ENCODE data around the gene ARHGAP45. TPM values are rescaled to one million over a fixed set of nuclear protein-coding genes. Genes with fewer than 3 reads are reported as not detected.

The ARHGAP45 gene
- total and polyA plus RNA-seq, 4 donors: 5.1 to 17.4 (median 12.1) TPM

DNA sequence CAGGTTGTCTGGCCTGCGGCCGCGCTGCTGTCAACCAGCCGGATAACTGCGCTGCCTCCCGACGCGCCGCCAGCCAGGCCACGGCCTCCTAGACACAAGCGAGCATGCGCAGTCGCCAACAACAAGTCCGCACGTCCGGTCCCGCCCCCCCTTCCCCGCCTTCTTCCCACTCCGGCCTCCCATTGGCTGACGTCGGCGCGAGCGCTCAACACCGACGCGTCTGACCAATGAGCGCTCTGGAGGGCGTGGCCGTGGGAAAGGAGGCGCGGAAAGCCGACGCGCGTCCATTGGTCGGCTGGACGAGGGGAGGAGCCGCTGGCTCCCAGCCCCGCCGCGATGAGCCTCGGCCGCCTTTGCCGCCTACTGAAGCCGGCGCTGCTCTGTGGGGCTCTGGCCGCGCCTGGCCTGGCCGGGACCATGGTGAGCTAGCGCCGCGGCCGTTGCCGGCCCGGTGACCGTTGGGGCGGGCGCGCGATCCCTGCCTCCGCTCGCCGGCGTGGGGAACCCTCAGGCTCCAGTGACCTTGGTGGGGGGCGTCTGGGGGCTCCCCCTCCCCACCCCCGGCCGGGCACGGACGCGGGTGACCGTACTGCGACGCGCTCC is 36.8 kb downstream of the ARHGAP45 start, which contains the start of gene GPX4:
TSS of gene GPX4 (plus strand) at position 287 of the 603 bp plus-strand sequence. CDS start at position 337, 50 bp downstream.
- Histone ChIP-seq H3K36me3 (ENCODE audit: control insufficient read depth, insufficient read depth, low read length) (peaks cover 39% of the 10 kb centered on the region), H3K27me3 (ENCODE audit: control insufficient read depth, insufficient read depth, low read length) (no peaks in the 10 kb centered on the region), H3K4me3 (ENCODE audit: low read depth, low read length) (peak within 1 kb of the TSS; percentile 72), H3K4me1 (ENCODE audit: control insufficient read depth, insufficient read depth, low read length) (peaks cover 46% of the 10 kb centered on the region), H3K27ac (ENCODE audit: low read depth, low read length) (peak within 1 kb of the TSS; percentile 88), H3K9me3 (ENCODE audit: control insufficient read depth, insufficient read depth, low read length) (no peaks in the 10 kb centered on the region)
- WGBS (ENCODE audit: insufficient coverage): under 1% methylated on average over 75 of the region's 75 CpGs
- DNase-seq (ENCODE audit: low read depth in 4 of 6, low spot score in 6 of 6): peak; percentile 95 to 100 (median 100)

DNA sequence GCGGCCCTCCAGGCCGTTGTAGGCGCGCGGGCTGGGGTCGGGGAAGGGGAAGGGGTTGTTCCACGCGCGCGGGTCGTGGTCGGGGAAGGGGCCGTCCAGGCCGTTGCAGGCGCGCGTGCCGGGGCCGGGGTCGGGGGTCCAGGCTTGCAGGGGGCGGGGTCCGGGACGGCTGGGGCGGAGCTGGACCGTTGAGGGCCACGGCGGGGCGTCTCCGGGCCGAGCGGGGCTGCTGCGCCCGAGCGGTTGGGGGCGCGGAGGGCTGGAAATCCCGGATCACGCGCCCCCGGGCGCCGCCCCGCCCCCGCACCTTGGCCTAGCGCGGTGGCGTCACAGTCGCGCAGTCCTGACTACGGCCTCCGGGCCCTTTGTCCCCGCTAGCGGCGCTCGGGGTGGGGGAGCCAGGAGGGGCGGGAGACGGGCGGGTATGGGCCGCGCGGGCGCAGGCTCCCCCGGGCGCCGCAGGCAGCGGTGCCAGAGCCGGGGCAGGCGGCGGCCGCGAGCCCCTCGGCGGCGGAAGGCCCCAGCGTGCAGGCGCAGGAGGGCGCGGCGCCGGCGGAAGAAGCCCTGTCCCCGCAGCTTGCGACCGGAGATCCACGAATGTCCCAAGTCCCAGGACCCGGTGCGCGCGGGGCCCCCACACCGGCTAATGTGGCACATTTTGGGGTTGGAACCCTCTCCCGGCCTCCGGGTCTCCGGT is 37.5 kb downstream of the ARHGAP45 start:
- DNase-seq (ENCODE audit: low read depth in 4 of 6, low spot score in 6 of 6): peak in 4 of 6 donors; percentile 59 to 89 (median 72)
- WGBS (ENCODE audit: insufficient coverage): under 1% methylated on average over 93 of the region's 93 CpGs
- Histone ChIP-seq H3K4me1 (ENCODE audit: control insufficient read depth, insufficient read depth, low read length) (peaks cover 46% of the 10 kb centered on the region), H3K4me3 (ENCODE audit: low read depth, low read length) (peak overlapping the region; percentile 72), H3K27ac (ENCODE audit: low read depth, low read length) (peak overlapping the region; percentile 88), H3K36me3 (ENCODE audit: control insufficient read depth, insufficient read depth, low read length) (peaks cover 46% of the 10 kb centered on the region), H3K27me3 (ENCODE audit: control insufficient read depth, insufficient read depth, low read length) (no peaks in the 10 kb centered on the region), H3K9me3 (ENCODE audit: control insufficient read depth, insufficient read depth, low read length) (no peaks in the 10 kb centered on the region)

DNA sequence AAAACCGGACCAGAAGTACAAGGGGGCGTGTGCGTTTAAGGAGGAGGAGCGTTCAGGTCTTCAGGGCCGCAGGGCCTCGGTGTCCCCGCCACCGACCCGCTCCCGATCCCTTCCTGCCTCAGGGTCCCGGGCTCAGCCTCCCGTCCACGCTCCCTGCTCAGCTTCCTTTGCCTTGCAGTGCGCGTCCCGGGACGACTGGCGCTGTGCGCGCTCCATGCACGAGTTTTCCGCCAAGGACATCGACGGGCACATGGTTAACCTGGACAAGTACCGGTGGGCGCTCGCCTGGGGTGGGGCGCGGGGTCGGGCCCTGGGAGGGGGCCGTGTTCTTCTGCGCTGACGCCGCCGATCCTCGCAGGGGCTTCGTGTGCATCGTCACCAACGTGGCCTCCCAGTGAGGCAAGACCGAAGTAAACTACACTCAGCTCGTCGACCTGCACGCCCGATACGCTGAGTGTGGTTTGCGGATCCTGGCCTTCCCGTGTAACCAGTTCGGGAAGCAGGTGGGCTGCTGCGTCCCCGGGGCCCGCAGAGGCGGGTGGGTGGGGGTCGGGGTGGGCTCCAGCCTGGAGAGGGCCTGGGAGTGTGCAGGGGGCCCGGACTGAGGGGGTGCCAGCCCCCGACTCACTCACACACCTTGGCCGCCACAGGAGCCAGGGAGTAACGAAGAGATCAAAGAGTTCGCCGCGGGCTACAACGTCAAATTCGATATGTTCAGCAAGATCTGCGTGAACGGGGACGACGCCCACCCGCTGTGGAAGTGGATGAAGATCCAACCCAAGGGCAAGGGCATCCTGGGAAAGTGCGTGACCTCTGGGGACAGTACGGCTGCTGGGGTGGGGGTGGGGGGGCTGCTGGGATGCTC is 38.3 kb downstream of the ARHGAP45 start:
- 21% methylated on average over 64 of the region's 69 CpGs for WGBS (ENCODE audit: insufficient coverage)
- no peaks in the 10 kb centered on the region for H3K9me3 ChIP-seq (ENCODE audit: control insufficient read depth, insufficient read depth, low read length)
- H3K4me3 ChIP-seq (ENCODE audit: low read depth, low read length): peak overlapping the region; percentile 72
- DNase-seq (ENCODE audit: low read depth in 4 of 6, low spot score in 6 of 6): peak in 2 of 6 donors; percentile 56 to 63
- peaks cover 46% of the 10 kb centered on the region for H3K4me1 ChIP-seq (ENCODE audit: control insufficient read depth, insufficient read depth, low read length)
- peak overlapping the region; percentile 88 for H3K27ac ChIP-seq (ENCODE audit: low read depth, low read length)
- H3K27me3 ChIP-seq (ENCODE audit: control insufficient read depth, insufficient read depth, low read length): no peaks in the 10 kb centered on the region
- H3K36me3 ChIP-seq (ENCODE audit: control insufficient read depth, insufficient read depth, low read length): peaks cover 53% of the 10 kb centered on the region

DNA sequence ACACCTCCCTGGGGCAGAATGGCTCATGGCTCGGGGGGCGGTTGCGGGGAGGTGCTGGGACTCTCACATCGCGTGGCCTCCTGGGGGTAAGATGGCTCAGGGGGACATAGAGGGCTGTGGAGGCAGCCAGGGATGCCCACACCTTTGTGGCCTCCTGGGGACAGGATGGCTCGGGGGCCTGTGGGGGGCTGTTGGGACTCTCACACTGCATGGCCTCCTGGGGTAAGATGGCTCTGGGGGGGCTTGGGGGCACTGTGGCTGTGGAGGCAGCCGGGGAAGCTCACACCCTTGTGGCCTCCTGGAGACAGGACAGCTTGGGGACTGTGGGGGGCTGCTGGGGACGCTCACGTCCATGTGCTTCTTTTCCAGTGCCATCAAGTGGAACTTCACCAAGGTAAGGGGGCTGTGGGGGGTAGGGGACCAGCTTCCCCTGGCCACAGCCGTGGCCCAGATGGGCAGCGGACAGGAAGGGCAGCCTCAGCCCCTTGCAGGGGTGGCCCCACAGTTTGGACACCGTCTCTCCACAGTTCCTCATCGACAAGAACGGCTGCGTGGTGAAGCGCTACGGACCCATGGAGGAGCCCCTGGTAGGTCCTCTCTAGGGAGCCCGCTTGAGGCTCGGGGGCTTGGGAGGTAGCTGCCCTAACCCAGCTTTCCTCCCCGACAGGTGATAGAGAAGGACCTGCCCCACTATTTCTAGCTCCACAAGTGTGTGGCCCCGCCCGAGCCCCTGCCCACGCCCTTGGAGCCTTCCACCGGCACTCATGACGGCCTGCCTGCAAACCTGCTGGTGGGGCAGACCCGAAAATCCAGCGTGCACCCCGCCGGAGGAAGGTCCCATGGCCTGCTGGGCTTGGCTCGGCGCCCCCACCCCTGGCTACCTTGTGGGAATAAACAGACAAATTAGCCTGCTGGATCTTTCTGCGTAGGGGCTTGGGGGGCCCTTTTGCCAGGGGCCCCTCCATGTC is 39.2 kb downstream of the ARHGAP45 start:
- H3K27ac ChIP-seq (ENCODE audit: low read depth, low read length): no peak overlapping the region
- peaks cover 45% of the 10 kb centered on the region for H3K4me1 ChIP-seq (ENCODE audit: control insufficient read depth, insufficient read depth, low read length)
- H3K9me3 ChIP-seq (ENCODE audit: control insufficient read depth, insufficient read depth, low read length): no peaks in the 10 kb centered on the region
- H3K36me3 ChIP-seq (ENCODE audit: control insufficient read depth, insufficient read depth, low read length): peaks cover 63% of the 10 kb centered on the region
- no peak for DNase-seq (ENCODE audit: low read depth in 4 of 6, low spot score in 6 of 6)
- no peak overlapping the region for H3K4me3 ChIP-seq (ENCODE audit: low read depth, low read length)
- 92% methylated on average over 32 of the region's 32 CpGs for WGBS (ENCODE audit: insufficient coverage)
- no peaks in the 10 kb centered on the region for H3K27me3 ChIP-seq (ENCODE audit: control insufficient read depth, insufficient read depth, low read length)

DNA sequence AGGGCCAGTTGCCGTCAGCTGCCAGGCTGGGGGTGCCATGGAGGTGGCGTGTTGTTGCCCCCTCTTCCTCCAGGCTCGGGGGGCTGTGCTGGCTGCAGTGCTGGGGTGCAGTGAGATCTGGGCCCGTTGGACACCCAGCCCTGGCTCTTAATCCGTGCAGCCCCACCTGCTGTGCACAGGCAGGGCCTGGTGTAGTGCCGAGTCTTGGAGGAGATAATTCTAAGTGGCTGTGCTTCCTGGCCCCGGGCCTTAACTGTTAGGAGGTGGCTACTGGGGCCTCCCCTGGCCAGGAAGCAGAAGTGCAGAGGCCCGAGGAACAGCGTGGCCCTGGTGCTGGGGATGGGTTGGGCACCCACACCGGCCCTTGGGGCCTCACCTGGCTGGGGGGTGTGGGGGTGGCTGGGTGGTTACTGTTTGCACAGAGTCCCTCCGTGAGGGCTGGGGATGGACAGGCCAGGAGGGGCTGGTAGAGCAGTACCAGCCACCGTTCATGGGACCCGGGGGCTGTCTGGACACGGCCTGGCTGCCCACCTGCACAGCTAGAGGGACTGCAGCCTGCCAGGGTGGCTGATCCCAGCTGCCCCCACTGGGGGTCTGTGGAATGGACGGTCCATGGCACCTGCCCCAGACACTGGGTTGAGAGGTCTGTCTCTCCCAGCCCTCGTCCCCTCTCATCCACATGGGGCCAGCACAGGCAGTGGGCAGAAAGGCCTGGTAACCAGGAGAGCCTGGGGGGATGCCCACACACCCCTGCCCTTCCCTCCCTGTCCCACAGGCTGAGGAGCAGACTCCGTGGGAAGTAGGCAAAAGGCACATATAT is 40.1 kb downstream of the ARHGAP45 start:
- H3K9me3 ChIP-seq (ENCODE audit: control insufficient read depth, insufficient read depth, low read length): no peaks in the 10 kb centered on the region
- no peak overlapping the region for H3K27ac ChIP-seq (ENCODE audit: low read depth, low read length)
- no peak overlapping the region for H3K4me3 ChIP-seq (ENCODE audit: low read depth, low read length)
- DNase-seq (ENCODE audit: low read depth in 4 of 6, low spot score in 6 of 6): no peak
- WGBS (ENCODE audit: insufficient coverage): 84% methylated on average over 16 of the region's 17 CpGs
- H3K36me3 ChIP-seq (ENCODE audit: control insufficient read depth, insufficient read depth, low read length): peaks cover 71% of the 10 kb centered on the region
- no peaks in the 10 kb centered on the region for H3K27me3 ChIP-seq (ENCODE audit: control insufficient read depth, insufficient read depth, low read length)
- H3K4me1 ChIP-seq (ENCODE audit: control insufficient read depth, insufficient read depth, low read length): peaks cover 36% of the 10 kb centered on the region

DNA sequence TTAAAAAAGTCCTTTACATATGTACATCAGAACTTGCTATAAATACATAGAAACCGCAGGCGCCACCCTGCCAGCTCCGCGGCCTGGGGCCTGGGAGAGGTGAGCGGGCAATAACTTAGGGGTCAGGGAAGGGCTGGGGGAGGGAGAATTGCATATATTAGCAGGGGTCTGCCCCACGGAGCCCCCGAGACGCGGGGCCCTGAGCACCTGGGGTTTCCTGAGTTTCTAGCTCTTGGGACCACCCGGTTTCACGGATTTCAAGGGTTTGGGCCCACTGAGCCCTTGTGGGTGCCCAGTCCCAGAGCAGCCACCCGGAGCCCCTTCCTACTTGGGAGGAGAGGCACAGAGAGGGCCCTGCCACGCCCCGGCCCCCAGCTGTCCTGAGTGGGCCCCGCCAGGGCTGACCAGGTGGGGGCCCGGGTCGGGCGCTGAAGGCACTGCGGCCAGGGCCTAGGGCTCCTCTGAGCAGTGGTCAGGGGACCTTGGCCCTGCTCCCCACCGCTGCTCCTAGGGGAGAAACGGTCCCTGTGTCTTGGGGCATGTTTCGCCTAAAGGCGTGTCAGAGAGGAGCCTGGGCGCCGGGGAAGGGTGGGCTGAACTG is 40.8 kb downstream of the ARHGAP45 start:
- WGBS (ENCODE audit: insufficient coverage): 94% methylated on average over 23 of the region's 25 CpGs
- Histone ChIP-seq H3K9me3 (ENCODE audit: control insufficient read depth, insufficient read depth, low read length) (no peaks in the 10 kb centered on the region), H3K4me3 (ENCODE audit: low read depth, low read length) (no peak overlapping the region), H3K27me3 (ENCODE audit: control insufficient read depth, insufficient read depth, low read length) (no peaks in the 10 kb centered on the region), H3K4me1 (ENCODE audit: control insufficient read depth, insufficient read depth, low read length) (peaks cover 31% of the 10 kb centered on the region), H3K36me3 (ENCODE audit: control insufficient read depth, insufficient read depth, low read length) (peaks cover 78% of the 10 kb centered on the region), H3K27ac (ENCODE audit: low read depth, low read length) (no peak overlapping the region)
- no peak for DNase-seq (ENCODE audit: low read depth in 4 of 6, low spot score in 6 of 6)

DNA sequence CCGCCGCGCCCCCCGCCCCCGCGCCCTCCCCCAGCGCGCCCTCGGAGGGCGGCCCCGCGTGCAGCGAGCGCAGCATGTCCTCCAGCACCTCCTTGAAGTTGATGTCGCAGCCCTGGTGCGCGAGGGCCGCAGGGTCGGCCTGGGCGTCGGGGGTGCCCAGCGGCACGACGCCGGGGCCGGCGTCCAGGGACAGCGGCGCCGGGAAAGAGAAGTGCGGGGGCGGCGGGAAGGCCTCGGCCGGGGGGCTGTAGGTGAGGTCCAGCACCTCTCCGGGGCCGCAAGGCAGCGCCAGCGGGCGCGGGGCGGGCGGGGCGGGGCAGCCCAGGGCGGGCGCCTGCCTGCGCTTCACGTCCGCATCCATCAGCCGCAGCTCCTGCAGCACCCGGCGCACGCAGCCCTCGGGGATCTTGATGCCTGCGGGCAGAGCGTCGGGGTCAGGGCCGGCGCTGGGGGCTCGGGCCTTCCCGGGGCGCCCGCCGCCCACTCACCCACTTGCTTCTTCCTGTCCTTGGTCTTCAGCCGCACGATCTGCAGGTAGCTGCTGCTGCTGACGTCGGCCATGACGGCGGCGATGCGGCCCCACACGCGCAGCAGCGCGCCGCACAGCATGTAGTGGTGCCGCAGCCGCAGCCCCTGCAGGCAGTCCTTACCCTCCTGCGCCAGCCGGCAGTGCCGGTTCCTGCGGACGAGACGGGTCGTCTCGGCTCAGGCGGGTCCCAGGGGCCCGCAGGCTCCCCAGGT is 41.5 kb downstream of the ARHGAP45 start:
- peaks cover 85% of the 10 kb centered on the region for H3K36me3 ChIP-seq (ENCODE audit: control insufficient read depth, insufficient read depth, low read length)
- H3K4me1 ChIP-seq (ENCODE audit: control insufficient read depth, insufficient read depth, low read length): peaks cover 31% of the 10 kb centered on the region

More for the DNA sequence above, 41.5 kb downstream of the ARHGAP45 start:
- H3K4me3 ChIP-seq (ENCODE audit: low read depth, low read length): no peak overlapping the region
- H3K27ac ChIP-seq (ENCODE audit: low read depth, low read length): no peak overlapping the region
- no peaks in the 10 kb centered on the region for H3K9me3 ChIP-seq (ENCODE audit: control insufficient read depth, insufficient read depth, low read length)
- WGBS (ENCODE audit: insufficient coverage): 94% methylated on average over 78 of the region's 89 CpGs
- H3K27me3 ChIP-seq (ENCODE audit: control insufficient read depth, insufficient read depth, low read length): no peaks in the 10 kb centered on the region
- no peak for DNase-seq (ENCODE audit: low read depth in 4 of 6, low spot score in 6 of 6)

Data from spinal cord (tissue), 10 donors.